ENCODE measurements around the gene ZBTB16. TPM values are rescaled to one million over a fixed set of nuclear protein-coding genes. Genes with fewer than 3 reads are reported as not detected.

ZBTB16 gene
- total and polyA plus RNA-seq, 2 donors, result 10.3 to 95.2 TPM

DNA sequence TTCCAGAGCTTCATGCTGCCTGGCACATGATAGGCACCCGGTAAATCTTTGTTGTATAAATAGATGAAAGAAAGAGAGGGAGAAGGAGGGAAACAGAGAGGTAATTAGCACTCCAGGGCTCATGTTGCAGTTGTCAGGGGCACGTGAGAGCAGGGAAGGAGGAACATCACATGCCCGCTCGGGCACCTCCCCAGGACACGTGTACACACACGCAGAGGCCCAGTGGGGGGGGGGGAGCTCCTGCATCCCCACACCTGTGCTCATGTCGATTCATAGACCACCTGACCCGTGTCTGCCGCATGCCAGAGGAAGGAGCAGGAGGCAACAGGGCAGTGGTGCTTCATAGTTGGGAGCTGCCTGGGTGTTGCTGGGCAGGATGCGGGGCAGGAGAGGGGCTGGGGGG, 199.6 kb downstream of the ZBTB16 start:
- no peak for DNase-seq (ENCODE audit: extremely low spot score)
- peaks cover 2% of the 10 kb centered on the region for H3K36me3 ChIP-seq (ENCODE audit: insufficient read depth)
- no peak overlapping the region for H3K4me3 ChIP-seq (ENCODE audit: low read depth, low read length)
- H3K4me1 ChIP-seq (ENCODE audit: insufficient read depth), result peaks cover 1% of the 10 kb centered on the region
- 77% methylated on average over 10 of the region's 10 CpGs for WGBS
- H3K27ac ChIP-seq (ENCODE audit: low read depth), result no peak overlapping the region

DNA sequence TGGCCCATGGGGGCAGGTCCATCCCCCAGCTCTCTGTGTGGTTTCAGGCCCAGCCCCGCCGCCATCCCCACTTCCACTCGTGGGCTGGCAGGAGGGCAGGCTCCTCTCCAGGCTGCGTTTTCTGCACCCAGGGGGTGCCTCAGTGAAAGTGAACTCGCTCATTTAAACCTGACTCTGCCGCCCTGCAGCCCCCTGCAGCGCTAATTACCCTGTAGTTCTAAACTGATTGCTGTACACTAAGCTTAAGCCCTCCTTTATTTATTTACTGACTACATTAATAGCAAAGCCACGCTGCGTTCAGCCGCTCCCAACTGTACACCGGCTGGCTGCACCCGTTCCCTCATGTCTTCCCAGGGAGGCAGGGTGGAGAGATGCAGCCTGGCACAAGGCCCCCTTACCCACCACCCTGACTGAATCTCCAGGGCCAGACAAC, 200.1 kb downstream of the ZBTB16 start:
- H3K36me3 ChIP-seq (ENCODE audit: insufficient read depth), result peaks cover 2% of the 10 kb centered on the region
- WGBS, result 81% methylated on average over 12 of the region's 12 CpGs
- peaks cover 1% of the 10 kb centered on the region for H3K4me1 ChIP-seq (ENCODE audit: insufficient read depth)
- no peak overlapping the region for H3K4me3 ChIP-seq (ENCODE audit: low read depth, low read length)
- no peak overlapping the region for H3K27ac ChIP-seq (ENCODE audit: low read depth)
- DNase-seq (ENCODE audit: extremely low spot score), result no peak

DNA sequence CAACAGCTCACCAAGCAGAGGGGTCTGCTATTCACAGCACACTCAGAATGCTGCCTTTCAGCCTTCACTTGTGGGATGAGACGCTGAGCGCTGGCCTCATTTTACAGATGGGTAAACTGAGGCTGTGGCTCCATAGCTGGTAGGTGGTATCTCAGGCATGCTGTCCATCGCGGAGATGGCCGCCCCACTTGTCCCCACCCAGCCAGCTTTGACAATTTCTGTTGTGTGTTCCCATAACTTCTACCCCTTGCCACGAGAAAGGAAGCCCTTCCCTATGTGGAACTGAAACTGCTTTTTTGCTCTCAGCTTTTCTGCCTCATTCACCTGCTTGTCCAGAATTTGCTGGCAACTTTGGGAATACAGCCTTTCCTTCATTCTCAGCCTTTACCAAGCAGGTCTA, 200.6 kb downstream of the ZBTB16 start:
- H3K4me1 ChIP-seq (ENCODE audit: insufficient read depth), result peaks cover 1% of the 10 kb centered on the region
- H3K36me3 ChIP-seq (ENCODE audit: insufficient read depth), result no peaks in the 10 kb centered on the region
- no peak overlapping the region for H3K27ac ChIP-seq (ENCODE audit: low read depth)
- 89% methylated on average over 6 of the region's 6 CpGs for WGBS
- DNase-seq (ENCODE audit: extremely low spot score), result no peak
- H3K4me3 ChIP-seq (ENCODE audit: low read depth, low read length), result no peak overlapping the region

DNA sequence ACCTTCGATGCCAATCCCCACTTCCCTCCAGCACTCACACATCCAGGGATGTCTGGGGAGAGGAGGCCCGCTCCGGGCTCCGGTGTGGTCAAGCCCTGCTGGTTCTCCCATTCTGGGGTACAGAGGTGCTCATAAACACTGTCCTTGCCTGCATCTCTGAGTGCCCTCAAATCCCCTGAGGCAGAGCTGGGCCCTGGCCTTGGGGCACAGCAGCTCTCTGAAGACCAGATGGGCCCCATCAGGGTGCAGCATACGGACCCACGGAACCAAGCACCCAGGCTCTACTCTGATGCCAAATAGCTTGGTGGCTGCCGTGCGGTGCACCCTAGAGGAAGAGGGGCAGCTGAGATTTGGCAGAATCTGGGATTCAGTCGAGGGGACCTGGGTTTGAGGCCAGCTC, 201.0 kb downstream of the ZBTB16 start:
- Histone ChIP-seq H3K4me3 (ENCODE audit: low read depth, low read length) (no peak overlapping the region), H3K4me1 (ENCODE audit: insufficient read depth) (peaks cover 1% of the 10 kb centered on the region), H3K27ac (ENCODE audit: low read depth) (no peak overlapping the region), H3K36me3 (ENCODE audit: insufficient read depth) (no peaks in the 10 kb centered on the region)
- 65% methylated on average over 9 of the region's 9 CpGs for WGBS
- no peak for DNase-seq (ENCODE audit: extremely low spot score)

DNA sequence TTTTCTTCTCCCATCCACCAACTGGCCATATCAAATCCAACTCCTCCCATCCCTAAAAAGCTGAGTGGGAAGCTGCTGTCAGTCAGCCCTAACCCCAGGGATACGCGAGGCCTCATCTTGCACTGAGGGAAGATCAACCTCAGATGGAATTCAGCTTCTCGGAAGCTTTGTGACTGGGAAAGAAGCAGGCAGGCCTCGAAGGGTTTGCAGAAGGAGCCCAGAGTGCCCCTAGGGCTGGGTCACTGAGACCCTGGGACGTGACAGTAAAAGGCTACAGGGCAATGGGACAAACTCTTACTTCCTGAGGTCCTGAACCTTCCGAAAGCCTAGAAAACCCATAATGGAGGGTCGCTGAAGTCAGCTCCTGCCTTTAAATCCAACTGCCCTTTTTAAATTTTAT, 202.3 kb downstream of the ZBTB16 start:
- WGBS, result 80% methylated on average over 7 of the region's 7 CpGs
- no peak overlapping the region for H3K4me3 ChIP-seq (ENCODE audit: low read depth, low read length)
- no peaks in the 10 kb centered on the region for H3K36me3 ChIP-seq (ENCODE audit: insufficient read depth)
- H3K27ac ChIP-seq (ENCODE audit: low read depth), result no peak overlapping the region
- H3K4me1 ChIP-seq (ENCODE audit: insufficient read depth), result peaks cover 1% of the 10 kb centered on the region
- DNase-seq (ENCODE audit: extremely low spot score), result no peak

DNA sequence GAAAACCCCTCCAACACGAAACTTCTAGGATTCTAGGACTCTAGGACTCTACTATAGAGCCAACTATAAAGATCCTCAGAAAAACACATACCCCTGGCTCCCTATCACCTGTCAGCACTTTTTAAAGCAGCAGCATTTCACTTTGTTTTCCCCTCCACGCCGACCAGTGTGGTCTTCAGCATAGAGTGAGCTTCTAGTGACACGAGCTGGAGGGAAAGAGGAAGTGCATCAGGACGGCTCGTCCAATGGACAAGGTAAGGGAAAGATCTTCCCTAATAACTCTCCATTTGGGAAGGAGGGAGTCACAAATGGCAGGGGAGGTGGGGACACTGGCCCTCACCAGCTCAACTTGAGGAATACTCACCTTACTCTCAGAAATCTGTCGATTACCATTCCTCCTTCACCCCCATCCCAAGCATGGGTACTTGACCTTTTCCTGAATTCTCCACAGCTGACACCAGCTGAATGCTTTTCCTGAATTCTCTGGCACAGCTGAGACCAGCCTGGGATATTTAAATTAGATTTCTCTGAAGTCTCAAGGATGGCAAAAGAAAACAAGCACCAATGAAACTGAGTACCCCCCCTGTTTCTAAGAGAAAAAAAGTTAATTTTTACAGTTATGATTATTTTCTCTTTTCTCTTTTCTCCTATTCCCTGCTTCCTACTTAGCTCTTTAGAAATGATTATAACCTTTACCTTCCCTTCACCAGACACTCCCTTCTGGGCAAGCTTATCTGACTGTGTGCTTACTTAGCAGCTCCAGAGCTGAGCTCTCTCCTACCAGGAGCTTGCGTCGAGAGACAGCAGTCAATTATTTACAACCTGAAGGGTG, 203.4 kb downstream of the ZBTB16 start:
- Histone ChIP-seq H3K4me1 (ENCODE audit: insufficient read depth) (no peaks in the 10 kb centered on the region), H3K4me3 (ENCODE audit: low read depth, low read length) (no peak overlapping the region), H3K27ac (ENCODE audit: low read depth) (no peak overlapping the region), H3K36me3 (ENCODE audit: insufficient read depth) (no peaks in the 10 kb centered on the region)
- WGBS, result 21% methylated on average over 9 of the region's 9 CpGs
- no peak for DNase-seq (ENCODE audit: extremely low spot score)

DNA sequence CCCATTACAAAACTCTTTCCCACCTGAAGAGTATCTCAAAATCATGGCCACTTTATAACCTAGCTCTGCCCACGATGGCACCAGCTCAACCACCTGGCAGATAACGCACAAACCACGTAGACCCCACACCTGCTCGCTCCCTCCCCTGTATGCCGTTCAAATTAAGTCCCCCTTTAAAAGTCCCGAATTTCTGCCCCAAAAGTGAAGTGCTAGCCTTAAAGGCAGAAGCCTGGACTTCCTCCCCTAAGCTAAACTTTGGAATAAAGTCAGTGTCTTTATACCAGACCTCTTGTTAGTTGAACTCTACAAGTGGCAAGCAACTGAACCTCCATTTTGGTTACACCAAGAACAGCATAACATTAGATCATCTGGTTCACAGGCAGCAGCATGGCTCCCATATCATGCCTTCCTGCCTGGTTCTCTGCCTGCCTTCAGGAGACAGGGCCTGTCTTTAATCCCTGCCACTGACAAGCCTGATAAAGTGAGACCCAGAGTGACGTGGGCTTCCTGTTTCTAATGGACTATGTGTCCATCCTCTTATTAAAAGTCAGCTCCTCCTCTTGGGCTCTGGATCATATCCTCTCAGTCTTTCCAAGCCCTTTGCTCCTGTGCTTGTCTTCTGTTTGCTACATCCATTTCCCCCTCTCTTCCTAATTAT, 204.1 kb downstream of the ZBTB16 start:
- Histone ChIP-seq H3K27ac (ENCODE audit: low read depth) (no peak overlapping the region), H3K4me1 (ENCODE audit: insufficient read depth) (no peaks in the 10 kb centered on the region), H3K4me3 (ENCODE audit: low read depth, low read length) (no peak overlapping the region), H3K36me3 (ENCODE audit: insufficient read depth) (no peaks in the 10 kb centered on the region)
- 79% methylated on average over 7 of the region's 7 CpGs for whole genome bisulfite sequencing
- no peak for DNase-seq (ENCODE audit: extremely low spot score)

DNA sequence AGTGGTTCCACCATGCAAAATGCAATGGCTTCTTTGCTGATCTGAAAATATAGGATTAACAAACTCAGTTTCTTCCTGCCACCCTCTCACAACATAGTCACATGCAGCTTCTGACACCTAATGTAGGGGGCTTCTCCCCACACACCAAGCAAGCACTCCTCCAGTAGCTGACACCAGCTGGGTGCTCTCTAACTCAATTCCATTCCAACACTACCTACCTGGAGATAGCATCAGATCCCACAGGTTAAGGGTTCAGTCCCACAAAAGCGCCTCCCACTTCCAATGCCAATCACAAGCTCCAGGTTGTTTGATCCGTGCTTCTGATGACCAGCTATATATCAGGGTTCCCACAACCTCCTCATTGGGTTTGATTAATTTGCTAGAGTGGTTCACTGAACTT, 204.9 kb downstream of the ZBTB16 start:
- 88% methylated on average over 2 of the region's 2 CpGs for WGBS
- no peaks in the 10 kb centered on the region for H3K36me3 ChIP-seq (ENCODE audit: insufficient read depth)
- H3K4me3 ChIP-seq (ENCODE audit: low read depth, low read length), result no peak overlapping the region
- H3K27ac ChIP-seq (ENCODE audit: low read depth), result no peak overlapping the region
- DNase-seq (ENCODE audit: extremely low spot score), result no peak
- H3K4me1 ChIP-seq (ENCODE audit: insufficient read depth), result no peaks in the 10 kb centered on the region

DNA sequence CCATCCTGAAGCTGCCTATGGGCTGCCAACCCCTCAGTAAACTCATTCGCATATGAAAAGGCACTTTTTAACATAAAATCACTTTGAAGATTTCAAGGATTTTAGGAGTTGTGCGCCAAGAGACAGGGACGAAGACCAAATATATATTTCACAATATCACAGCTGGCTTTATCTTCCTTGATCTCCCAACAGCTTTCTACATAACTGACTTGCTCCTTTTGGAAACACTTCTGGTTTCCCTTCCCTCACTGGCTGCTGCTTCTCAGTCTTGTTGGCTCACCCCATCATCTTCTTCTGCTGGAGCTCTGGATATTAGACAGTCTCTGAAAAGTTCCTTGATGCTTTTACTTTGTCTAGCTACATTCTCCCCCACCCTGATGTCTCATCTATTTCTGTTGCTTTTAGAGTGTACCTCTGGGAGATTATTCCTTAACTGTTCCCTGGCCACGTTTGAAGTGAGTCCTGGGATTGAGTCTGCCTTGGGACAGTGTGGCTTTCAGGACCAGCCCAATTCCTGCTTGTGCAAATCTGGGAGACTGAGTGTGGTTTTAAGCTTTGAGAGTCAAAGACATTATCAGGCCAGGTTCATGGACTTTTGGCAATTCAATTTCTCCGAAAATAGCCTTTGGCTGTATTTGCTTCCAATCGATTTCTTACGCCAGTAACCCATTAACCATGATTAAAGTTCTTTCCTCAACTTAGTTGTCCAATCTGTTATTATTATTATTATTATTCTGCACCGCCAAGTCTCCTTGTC, 205.8 kb downstream of the ZBTB16 start:
- WGBS, result 70% methylated on average over 8 of the region's 8 CpGs
- H3K36me3 ChIP-seq (ENCODE audit: insufficient read depth), result no peaks in the 10 kb centered on the region
- DNase-seq (ENCODE audit: extremely low spot score), result no peak
- no peaks in the 10 kb centered on the region for H3K4me1 ChIP-seq (ENCODE audit: insufficient read depth)
- H3K4me3 ChIP-seq (ENCODE audit: low read depth, low read length), result no peak overlapping the region
- no peak overlapping the region for H3K27ac ChIP-seq (ENCODE audit: low read depth)

DNA sequence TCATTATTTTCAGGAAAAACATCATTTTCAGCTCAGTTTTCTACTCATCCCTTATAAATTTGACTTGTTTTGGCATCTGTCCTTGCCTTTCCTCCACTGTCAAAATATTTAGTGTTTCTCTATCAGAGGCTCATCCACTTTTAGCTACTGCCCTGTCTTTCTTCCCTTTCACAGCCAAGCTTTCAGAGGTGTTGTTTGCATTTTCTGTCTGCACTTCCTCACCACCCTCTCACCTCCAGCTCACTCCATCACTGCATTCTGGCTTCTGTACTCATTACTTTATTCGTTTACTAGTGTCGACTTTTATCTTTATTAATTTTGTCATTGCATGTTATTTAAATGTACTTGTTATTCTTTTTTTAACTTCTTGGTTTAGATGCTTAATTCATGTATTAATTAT, 210.0 kb downstream of the ZBTB16 start:
- Histone ChIP-seq H3K36me3 (ENCODE audit: insufficient read depth) (no peaks in the 10 kb centered on the region), H3K4me1 (ENCODE audit: insufficient read depth) (no peaks in the 10 kb centered on the region), H3K4me3 (ENCODE audit: low read depth, low read length) (no peak overlapping the region), H3K27ac (ENCODE audit: low read depth) (no peak overlapping the region)
- 65% methylated on average over 2 of the region's 2 CpGs for WGBS
- DNase-seq (ENCODE audit: extremely low spot score), result no peak

DNA sequence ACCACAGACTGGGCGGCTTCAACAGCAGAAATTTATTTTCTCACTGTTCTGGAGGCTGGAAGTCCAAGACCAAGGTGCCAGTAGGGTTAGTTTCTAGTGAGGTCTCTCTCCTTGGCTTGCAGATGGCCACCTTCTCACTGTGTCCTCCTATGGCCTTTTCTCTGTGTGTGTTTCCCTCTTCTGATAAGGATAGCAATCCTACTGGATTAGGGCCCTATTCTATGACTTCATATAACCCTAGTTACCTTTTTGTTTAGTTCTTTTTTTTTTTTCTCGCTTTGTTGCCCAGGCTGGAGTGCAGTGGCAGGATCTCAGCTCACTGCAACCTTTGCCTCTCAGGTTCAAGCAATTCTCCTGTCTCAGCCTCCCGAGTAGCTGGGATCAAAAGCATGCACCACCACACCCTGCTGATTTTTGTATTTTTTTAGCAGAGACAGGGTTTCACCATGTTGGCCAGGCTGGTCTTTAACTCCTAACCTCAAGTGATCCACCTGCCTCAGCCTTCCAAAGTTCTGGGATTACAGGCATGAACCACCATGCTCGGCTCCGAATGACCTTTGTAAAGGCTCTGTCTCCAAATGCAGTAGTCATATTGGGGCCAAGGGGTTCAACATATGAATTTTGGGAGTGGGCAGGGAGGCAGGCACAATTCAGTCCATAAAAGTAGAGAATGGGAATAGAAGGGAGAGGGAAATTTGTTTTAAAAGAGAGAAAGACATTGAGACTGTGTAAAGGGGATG, 211.2 kb downstream of the ZBTB16 start:
- WGBS, result 93% methylated on average over 5 of the region's 5 CpGs
- H3K4me1 ChIP-seq (ENCODE audit: insufficient read depth), result no peaks in the 10 kb centered on the region
- no peak overlapping the region for H3K4me3 ChIP-seq (ENCODE audit: low read depth, low read length)
- DNase-seq (ENCODE audit: extremely low spot score), result no peak
- no peak overlapping the region for H3K27ac ChIP-seq (ENCODE audit: low read depth)
- no peaks in the 10 kb centered on the region for H3K36me3 ChIP-seq (ENCODE audit: insufficient read depth)

DNA sequence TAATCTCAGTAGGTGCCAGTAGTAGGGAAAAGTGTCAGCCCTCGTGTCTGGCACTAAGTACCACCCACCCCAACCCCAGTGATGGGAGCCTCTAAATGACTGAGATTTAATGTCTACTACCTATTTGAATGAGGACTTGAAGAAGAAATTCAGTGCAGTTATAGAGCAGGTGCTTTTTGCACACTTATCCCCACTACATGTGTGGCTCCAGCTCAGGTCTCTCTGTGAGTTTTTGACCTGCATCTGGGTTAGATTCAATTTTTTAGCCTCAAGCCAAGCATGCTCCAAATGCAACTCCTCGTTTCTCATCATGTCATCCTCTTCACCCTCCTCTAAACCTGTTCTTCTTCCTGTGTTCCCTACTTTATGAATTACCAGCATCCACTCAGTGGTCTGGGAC, 211.8 kb downstream of the ZBTB16 start:
- DNase-seq (ENCODE audit: extremely low spot score), result no peak
- H3K27ac ChIP-seq (ENCODE audit: low read depth), result no peak overlapping the region
- WGBS, result 64% methylated on average over 2 of the region's 2 CpGs
- H3K36me3 ChIP-seq (ENCODE audit: insufficient read depth), result no peaks in the 10 kb centered on the region
- no peak overlapping the region for H3K4me3 ChIP-seq (ENCODE audit: low read depth, low read length)
- H3K4me1 ChIP-seq (ENCODE audit: insufficient read depth), result no peaks in the 10 kb centered on the region

DNA sequence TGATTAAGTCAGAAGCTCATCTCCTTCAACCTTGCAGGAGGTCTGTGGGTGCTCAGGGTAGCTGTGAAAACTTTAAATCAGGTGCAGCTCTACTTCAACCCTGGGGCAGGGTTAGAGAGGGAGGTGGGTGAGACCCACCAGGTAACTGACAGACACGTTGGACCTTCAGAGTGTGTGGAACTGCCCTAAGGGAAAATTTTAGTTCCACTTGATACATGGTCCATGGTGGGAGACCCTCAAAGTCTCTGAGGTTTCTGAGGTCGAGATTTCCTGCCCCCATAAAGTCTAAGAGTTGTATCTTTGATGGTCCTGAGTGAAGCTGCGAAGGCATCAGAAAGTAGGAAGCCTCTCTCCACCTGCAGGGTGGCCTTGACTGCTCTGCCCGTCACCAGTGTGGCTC, 212.8 kb downstream of the ZBTB16 start:
- WGBS, result 75% methylated on average over 4 of the region's 4 CpGs
- H3K27ac ChIP-seq (ENCODE audit: low read depth), result no peak overlapping the region
- H3K4me1 ChIP-seq (ENCODE audit: insufficient read depth), result no peaks in the 10 kb centered on the region
- DNase-seq (ENCODE audit: extremely low spot score), result no peak
- no peaks in the 10 kb centered on the region for H3K36me3 ChIP-seq (ENCODE audit: insufficient read depth)
- no peak overlapping the region for H3K4me3 ChIP-seq (ENCODE audit: low read depth, low read length)

All from urinary bladder (tissue), 4 donors.